BE2C (cell line): ENCODE data around the gene MEOX2.

ENCODE experiments used
- DNase-seq: peaks from one replicate; pipeline ENCODE4 v3.0.0-alpha.2; 2020
- H3K27me3 ChIP-seq: fragments of 250-450 bp; sonication (Bioruptor Pico); 2 replicates; pipeline ENCODE4 v1.5.1; 2020; ENCODE audit warnings: mild to moderate bottlenecking
- H3K36me3 ChIP-seq: fragments of 250-450 bp; sonication (Bioruptor Pico); 2 replicates; pipeline ENCODE4 v1.5.1; 2020; ENCODE audit warnings: mild to moderate bottlenecking
- H3K4me1 ChIP-seq: fragments of 250-450 bp; sonication (Bioruptor Pico); 2 replicates; pipeline ENCODE4 v1.5.1; 2020
- H3K4me3 ChIP-seq: 2 replicates; pipeline ENCODE4 v1.5.1; 2011; ENCODE audit warnings: low read depth, low read length
- H3K9me3 ChIP-seq: fragments of 250-450 bp; sonication (Bioruptor Pico); 2 replicates; pipeline ENCODE4 v1.5.1; 2020
- CTCF ChIP-seq: IDR thresholded peaks from 2 replicates; pipeline ENCODE4 v1.5.1; 2012; ENCODE audit warnings: mild to moderate bottlenecking, low read depth, low read length

MEOX2 gene

GRCh38 chr7:15561835-15562234 lies 124.6 kb downstream of the MEOX2 start, which contains the start of gene AGMO:
AGMO (minus strand) TSS chr7:15562015.
- Histone ChIP-seq H3K36me3 (no peaks in the 10 kb centered on the region), H3K9me3 (no peaks in the 10 kb centered on the region), H3K4me3 (no peak within 1 kb of the TSS), H3K4me1 (no peaks in the 10 kb centered on the region), H3K27me3 (peaks cover 8% of the 10 kb centered on the region)
- no peak for TF ChIP-seq CTCF
- DNase-seq = no peak
